Stimulated activated CD8-positive, alpha-beta memory T cell treated with anti-CD3 and anti-CD28 coated beads, Interleukin-4, amount 100 ng/mL, for 1 hour (primary cell): ENCODE results near the gene MANBA.

ENCODE experiments used
- DNase-seq, 2 donors: peaks; one replicate each; pipeline ENCODE4 v3.0.0-alpha.2; 2020; ENCODE audit warnings: low read depth in 2 of 2, low spot score in 1 of 2

Gene MANBA

DNA sequence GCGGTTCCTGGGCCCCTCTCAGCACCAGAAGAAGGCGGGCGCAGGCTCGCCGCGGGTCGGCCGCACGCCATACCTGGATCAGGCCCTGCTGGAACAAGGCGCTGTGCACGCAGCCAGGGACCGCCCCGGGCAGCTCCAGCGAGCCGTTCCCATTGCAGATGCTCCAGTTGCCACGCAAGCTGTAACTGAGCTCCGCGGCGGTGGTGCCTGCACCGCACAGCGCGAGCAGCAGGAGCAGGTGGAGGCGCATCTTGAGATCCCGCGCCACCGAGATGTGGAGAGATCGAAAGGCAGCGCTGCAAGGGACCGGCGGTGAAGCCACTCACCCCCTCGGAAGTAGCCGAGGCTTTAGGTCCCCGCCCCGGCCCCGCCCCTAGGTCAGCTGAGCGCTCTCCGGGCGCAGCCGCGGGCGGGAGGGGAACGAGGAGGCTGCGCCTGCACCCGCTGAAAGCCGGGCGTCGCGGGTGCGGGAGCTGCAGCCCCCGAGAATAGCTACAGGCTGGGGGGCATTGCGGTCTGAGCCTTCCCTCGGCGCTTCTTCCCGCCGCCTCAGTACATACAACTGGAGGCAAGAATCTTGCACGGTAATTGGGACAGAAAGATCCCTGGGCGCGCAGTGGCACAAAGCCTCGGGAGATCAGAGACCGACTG lies at the start of gene MANBA:
Gene MANBA, minus strand, starts transcription at position 324 of the 651 bp plus-strand sequence. Its CDS starts 74 bp downstream, at position 250.
- DNase-seq: peak; percentile 62 to 70

DNA sequence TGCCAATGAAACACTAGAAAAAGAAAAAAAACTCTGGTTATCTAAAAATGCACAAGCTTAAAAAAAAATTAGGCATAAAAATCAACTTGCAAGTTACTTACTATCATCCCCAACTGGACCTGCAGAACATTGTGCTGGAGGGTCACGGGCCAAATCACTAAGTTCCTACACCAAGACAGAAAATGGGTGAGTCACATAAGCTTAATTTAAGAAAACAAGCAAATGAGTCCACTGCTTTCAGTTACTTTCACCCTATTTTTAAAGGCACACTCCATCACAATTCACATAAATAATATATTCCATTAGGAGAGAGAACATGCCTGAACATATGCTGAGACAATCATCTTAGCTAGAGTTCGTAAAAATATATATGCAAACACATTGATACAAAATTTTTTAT lies 48.9 kb upstream of the MANBA start:
- DNase-seq: no peak

DNA sequence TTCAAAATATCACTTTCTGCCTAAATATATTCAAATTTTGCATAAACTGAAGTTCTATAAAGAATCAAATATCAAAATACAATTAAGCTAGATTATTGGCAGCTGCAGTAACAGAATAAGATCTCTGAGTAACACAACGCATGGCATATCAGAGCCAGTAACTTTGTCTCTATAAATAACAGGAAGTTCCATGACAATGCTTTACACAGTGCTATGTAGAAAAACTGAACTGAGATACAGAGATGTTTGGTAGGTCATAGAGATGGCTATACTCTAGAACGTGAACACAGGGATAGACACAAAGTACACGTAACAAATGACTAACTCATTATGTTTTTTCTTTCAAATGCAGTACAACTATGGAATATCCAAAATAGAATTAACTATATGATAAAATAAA lies 48.4 kb upstream of the MANBA start:
- no peak for DNase-seq

DNA sequence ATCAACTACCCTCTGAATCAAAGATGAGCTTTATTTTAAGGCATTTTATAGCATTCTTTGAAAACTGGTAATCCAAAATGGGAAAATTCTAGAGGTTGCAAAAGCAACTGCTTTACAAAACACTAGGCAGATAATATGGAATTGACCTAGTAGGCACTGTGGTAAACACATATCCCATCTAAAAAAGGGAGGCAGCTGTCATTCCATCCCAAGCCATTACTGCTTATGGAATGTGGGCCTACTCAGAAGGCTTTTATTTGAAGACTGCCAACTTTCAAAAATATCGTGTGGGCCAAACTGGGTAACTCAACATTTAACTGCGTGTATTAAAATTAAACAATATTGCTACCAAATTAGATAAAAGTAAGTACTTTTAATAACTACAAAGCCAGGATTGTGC lies 47.2 kb upstream of the MANBA start:
- DNase-seq: no peak

DNA sequence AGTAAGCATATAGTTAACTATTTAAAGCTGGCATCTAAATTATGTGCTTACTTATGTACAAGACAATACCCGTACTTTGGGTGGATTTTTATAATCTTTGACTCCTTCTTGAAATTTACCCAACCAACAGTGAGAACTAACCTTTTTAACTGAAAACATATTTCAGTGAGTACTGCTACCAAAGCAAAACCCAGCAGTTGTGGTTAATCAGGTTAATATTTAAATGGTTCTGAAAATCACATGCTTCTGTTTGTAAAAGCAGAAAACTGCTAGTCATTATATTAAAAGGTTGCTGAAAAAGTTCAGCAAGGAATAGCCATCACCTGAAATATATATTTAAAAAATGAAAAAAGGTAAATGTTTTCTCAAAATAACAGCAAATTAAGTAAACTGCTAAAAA lies 46.6 kb upstream of the MANBA start:
- DNase-seq: no peak

DNA sequence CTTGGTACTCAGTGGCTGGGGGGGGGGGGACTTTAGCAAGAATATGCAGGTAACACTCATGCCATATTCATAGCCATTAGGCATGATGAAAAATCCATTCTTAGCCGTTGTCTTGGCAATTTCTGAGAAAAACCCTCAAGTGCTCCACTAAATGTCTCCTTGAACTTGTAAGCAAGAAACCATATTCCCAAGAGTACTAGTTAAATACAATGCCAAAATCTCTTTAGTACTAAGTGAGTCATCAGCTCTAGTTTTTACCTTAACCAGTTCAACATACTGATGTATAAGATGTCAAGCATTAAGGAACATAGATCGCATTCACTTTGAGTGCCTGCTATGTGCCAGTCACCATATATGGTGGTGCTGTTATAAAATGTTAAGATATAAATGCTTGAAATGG lies 39.0 kb upstream of the MANBA start:
- no peak for DNase-seq

DNA sequence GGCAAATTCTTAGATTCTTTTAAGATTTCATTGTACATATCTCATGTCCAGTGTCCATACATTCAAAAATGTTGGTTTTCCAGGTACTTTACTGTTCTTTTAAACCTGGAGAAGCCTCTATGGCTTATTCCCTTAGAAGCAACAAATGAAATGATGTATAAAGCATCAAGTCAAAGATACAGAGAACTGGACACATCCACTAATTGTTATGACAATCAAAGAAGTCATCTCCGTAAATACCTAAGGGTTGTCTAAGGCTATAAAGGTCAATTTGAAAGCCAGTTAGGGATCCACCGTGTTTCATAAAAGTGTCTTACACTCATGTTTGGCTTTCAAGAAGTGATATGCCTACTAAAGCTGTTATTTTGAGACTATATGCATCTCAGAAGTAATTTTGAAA lies 34.2 kb upstream of the MANBA start:
- DNase-seq: no peak

DNA sequence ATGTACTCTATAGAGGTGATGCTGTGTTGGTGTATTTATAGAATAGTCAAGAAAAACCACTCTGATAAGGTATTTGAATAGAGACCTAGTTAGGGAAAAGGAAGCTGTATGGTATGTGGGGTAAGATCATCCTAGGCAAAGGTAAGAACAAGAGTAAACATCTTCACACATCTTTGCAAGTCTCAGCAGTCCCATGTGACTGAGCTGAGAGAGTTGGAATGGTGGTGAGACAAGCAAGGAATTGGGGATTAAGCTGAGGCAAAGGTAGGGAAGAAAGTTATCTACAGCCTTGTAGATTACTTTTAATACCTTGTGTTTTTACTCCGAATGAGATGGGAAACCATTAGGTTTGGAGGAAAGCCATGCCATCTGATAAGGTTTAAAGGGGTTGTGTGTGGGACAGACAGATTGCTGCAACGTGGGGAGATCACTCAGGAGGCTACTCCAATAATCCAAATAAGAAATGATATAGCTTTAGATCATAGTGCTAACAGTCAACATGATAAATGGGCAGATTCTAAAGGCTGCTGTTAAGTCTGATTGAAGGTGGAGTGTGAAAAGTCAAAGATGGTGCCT lies 31.7 kb upstream of the MANBA start:
- DNase-seq: no peak

DNA sequence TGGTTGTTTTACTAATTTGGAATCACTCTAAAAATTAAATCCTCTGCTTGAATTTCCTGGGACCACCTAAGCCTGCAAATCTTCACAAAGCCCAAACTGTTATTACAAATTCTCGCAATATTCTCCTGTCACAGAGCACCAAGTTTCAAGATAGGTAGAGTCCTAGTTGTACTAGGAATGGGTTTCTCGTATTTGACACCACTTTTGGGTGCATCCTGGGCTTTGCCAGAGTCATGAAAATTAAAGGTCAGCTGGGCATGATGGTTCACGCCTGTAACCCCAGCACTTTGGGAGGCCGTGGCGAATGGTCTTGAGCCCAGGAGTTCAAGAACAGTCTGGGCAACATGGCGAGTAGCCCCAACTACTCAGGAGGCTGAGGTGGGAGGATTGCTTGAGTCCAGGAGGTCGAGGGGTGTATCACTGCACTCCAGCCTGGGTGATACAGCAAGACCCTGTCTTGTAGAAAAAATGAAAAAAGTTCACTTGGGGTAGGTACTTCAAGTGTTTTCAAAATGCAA lies 30.6 kb upstream of the MANBA start:
- no peak for DNase-seq

DNA sequence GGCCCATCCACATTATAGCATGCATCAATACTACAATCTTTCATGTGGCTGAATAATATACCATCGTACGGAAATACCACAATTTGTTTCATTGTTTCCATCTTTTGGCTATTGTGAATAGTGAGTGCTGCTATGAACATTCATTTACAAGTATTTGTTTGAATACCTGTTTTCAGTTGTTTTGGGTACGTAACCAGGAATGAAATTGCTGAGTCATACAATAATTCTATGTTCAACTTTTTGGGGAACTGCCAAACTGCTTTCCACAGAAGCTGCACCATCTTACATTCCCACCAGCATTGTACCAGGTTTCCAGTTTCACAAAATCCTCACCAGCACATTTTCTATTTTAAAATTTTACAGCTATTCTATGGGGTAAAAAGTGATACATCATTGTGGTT lies 28.5 kb upstream of the MANBA start:
- DNase-seq: no peak

DNA sequence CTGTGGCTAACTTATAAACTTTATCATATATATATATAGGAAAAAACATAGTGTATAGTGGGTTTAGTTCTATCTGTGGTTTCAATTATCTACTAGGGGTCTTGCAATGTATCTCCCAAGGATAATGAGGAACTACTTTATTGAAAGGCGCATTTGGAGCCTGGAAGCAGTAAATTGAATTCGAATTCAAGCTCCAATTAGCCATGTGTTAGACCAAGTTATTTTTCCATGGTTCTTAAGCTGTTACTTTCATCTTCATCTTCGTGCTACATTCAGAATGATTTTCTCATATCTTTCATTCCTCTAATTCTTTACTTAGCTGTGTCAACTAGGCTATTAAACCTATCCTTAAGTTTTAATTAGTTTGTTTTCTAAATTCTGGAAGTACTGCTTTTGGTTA lies 27.2 kb upstream of the MANBA start:
- DNase-seq: no peak

DNA sequence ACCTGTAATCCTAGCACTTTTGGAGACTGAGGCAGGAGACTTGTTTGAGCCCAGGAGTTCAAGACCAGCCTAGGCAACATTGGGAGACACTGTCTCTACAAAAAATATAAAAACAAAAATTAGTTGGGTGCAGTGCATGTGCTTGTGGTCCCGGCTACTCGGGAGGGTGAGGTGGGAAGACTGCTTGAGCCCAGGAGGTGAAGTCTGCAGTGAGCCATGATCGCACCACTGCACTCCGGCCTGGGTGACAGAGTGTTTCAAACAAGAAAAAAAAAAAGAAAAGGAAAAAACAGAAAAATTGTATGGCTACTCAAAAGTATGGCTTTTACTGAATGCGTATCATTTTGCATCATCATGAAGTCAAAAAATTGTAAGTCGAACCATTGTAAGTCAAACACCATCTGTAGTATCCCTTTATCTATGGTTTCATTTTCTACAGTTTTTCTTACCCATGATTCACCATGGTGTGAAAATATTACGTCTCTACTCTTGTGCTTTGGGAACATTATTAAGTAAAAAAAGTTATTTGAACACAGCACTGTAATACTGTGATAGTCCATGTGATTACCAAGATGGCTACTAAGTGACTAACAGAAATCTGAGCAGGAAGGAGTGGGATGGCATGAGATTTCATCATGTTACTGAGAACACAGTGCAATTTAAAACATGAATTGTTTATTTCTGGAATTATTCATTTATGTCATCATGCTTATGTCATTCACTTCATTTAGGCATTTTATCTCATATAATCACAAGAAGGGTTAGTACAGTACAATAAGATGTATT lies 26.5 kb upstream of the MANBA start:
- no peak for DNase-seq

DNA sequence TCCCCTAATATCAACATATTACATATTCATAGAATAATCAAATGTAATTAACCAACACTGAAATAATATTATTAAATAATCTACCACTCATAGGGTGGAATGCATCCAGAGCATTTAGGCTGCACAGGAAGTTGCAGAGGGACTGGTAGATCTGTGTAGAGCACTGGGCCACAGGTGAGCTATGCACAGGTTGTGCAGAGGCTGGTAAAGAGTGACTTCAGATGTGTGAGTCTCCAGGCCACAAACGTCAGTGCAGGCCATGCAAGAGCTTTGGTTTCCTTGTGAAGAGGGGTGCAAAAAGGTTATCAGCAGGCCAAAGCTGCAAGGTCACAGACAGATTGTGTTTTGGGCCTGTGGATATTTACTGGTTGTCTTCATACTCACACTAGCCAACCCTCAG lies 25.5 kb upstream of the MANBA start:
- no peak for DNase-seq

DNA sequence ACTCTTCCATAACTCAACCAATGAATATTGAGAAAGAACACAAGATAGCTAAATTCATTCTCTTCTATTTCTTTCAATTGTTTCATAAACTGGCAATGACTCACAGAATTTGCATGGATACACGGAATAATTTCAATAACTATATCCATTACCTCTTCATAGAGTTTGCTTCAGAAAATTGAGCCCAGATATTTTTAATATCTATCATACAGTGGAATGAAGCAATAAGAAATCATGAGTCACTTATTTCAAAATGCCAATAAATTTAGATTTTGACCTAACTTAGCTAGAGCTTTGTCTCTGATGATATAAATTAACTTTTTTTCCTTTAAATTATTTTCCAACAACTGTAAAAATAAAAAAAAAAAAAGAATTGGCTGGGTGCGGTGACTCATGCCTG lies 22.2 kb upstream of the MANBA start:
- no peak for DNase-seq

DNA sequence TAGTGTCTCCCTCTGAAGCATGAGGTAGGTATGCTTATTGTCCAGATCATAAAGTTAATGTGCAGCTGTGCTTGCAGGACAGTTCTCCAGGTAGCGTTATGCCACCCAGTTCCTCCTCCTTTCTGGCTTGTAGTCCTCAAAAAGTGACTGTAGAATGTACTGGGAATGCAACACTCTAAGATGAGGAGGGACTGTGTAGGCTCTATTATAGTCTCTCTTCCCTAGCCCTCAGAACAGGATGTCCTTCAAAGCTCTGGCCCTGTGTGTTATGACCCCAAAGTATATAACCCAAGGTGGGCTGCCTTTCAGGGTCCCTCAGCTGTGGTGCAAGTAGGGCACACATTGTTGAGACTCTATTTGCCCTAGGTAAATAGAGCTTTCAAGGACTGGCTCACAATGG lies 20.8 kb upstream of the MANBA start:
- no peak for DNase-seq

DNA sequence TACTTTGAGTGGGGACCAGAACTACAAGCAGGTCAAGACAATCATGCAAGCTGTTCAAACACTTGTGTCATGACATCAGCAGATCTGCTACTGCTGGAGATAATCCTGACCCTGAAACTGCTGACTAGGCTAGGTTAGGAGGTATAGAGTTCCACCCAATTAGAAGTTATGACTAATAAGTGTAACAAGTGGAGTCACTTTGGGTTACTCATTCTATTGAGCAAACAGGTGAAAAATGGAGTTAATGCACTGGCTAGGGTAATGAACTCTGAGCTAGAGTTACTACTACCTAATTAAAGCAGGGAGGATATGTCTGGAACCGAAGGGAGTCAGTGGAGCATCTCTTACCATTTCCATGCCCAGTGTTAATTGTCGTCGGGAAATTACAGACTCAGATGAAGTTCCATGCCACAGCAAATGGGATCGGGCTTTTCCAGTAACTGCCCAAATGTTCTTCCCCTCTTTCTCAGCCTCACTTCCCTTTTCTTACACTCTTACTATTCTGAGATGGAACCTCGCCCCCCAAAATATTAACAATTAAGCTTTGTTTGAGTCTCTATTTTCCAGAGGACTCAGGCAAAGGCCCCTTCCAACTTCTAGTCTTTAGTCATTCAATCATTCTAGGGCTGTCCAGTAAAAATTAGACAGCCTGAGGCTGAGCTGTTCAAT lies 19.8 kb upstream of the MANBA start:
- no peak for DNase-seq

DNA sequence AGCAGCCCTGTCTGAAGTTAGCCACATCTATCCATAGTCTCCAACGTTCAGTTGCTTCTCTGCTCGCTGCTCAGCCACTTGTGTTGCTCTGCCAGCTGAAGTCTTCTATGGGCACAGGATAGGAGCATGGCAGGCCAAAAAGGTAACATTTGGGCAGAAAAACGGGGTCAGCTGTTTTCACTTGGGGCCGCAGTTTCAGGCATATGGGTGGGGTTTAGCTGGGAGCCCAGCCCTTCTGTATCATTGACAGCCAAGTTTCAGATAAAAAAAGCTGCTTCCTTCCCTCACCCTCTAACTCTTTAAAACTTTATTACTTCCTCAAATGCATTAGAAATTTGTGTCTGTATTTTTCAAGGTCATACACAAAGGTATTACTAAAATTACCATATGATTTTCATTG lies 18.4 kb upstream of the MANBA start:
- DNase-seq: no peak

DNA sequence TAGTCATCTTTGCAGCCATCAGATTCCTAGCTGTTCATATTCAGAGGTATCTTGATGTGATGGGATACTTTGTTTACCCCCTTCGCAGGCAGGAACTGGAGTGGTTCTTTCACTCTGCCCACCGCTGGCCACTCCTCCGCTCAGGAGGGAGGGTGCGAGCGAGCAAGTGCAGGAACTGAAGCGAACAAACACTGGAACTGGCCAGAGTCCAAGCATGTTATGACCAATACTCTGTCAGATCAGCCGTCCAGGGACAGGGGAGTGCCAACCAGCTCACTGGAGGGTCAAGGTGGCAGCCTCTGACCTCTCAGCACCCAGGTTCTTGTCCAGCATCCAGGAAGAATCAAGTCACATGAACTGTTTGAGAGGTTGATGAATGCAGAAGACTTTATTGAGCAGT lies 18.0 kb upstream of the MANBA start:
- DNase-seq: no peak

DNA sequence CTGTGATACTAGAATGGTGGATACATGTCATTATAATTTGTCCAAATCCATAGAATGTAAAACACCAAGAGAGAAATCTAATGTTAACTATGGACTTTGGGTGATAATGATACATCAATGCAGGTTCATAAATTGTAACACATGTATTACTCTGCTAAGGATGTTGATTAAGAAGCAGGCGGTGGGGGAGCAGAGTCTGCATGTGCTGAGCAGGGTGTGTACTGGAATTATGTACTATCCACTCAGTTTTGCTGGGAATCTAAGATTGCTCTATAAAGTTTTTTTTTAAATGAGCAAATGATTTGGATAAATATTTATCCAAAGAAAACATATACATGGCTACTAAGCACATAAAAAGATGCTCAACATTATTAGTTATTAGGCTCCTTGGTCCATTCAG lies 15.0 kb upstream of the MANBA start:
- no peak for DNase-seq

DNA sequence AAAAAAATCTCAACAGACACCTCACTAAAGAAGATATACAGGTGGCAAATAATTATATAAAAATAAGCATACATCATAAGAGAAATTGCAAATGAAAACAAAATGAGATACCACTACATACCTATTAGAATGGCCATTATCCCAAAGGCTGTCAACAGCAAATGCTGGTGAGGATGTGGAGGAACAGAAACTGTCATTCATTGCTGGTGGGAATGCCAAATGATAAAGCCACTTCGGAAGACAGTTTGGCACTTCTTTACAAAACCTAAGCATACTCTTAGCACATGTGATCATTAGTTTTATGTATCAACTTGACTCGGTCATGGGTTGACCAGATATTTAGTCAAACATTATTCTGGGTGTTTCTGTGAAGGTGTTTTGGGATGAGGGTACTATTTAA lies 13.5 kb upstream of the MANBA start:
- DNase-seq: no peak

DNA sequence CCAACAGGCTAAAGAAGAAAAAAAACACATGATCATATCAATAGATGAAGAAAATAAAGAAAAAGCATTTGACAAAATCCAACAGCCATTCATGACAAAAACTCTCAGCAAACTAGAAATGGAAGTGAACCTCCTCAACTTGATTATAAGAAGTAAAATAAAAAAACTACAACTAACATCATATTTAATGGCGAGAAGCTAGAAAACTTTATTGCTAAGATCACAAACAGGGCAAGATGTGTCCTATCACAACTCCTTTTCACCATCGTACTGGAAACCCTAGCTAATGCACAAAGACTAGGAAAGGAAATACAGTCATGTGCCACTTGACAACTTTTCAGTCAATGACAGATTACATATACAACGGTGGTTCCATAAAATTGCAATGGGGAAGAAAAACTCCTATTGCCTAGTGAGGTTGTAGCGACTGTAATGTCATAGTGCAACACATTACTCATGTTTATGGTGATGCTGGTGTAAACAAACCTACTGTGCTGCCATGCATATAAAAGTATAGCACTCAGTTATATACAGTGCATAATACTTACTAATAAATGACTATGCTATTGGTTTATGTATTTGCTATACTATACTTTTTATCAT lies 12.1 kb upstream of the MANBA start:
- DNase-seq: no peak
